Measurements from ENCODE around the gene GNG13.
"Not testable (repeated sequence)": the region's sequence is repeated elsewhere in the genome, so short reads cannot be mapped to it uniquely, and the experiment has no call there.

Gene GNG13, protein sequence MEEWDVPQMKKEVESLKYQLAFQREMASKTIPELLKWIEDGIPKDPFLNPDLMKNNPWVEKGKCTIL

DNA sequence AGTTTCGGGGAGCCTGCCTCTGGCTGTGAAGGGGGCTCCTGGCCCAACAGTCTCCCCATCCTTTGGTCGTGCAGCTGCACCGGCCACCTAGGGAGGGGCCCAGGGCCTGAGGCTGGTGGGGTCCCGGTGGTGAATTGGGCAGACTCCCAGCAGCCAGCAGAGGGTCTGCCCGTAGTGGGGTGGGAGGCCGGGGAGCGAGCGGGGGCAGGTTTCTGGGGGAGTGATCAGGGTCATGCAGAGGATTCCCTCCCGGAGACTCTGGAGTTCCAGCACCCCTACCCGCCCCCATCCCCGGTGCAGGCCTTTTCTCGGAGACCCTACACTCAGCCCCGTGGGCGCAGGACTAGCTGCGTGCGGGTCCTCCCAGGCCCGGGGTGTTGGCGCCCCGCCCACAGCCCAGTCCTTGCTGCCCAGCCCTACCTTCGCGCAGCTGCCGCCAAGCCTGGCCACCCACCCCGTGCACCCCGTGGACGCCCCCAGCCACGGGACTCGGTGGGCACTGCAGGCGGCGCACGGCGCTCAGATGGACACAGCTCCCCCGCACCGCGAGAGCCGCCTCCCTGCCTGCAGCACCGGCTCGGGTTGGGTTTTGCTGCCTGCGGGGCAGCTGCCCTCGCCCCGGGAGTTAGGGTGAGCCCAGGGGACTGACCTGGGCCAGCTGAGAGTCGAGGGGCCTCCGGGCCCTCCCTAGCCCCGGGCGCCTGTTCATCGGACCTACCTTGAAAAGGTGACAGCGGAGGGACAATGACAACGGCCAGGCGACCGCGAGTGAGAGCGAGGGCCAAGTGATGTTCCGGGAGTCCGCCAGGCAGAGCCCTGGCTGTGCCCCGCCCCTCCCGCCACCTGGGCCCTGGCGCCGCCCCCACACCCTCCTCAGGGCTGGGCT, at the start of gene GNG13:
Gene GNG13 (minus strand): TSS at position 787 of the 886 bp plus-strand sequence. CDS start 1,657 bp downstream, outside the sequence.
- no peak for DNase-seq

DNA sequence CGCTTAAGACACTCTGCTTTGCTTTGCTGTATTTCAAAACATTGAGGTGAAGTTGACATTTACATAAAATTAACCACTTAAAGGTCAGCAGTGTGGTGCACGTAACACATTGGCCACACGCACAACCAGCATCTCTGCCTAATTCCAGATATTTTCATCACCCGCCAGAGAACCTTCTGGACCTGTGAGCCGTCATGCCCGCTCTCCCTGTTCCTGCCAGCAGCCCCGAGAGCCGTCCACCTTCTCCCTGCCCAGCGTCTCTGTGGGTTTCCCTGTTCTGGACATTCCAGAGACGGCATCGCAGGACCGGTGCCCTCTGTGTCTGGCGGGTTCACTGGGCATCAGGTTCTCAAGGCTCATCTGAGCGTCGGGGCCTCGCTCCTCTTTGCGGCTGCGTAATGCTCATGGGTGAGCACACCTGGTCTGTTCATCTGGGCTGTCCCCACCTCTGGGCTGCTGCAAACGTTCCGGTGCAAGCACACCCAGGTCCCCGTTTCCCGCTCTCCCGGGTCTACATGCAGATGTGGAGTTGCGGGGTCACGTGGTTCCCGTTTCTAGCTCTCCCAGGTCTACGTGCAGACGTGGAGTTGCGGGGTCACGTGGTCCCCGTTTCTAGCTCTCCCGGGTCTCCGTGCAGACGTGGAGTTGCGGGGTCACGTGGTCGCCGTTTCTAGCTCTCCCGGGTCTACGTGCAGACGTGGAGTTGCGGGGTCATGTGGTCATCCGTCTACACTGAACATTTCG, 48.1 kb upstream of the GNG13 start:
- no peak for DNase-seq

DNA sequence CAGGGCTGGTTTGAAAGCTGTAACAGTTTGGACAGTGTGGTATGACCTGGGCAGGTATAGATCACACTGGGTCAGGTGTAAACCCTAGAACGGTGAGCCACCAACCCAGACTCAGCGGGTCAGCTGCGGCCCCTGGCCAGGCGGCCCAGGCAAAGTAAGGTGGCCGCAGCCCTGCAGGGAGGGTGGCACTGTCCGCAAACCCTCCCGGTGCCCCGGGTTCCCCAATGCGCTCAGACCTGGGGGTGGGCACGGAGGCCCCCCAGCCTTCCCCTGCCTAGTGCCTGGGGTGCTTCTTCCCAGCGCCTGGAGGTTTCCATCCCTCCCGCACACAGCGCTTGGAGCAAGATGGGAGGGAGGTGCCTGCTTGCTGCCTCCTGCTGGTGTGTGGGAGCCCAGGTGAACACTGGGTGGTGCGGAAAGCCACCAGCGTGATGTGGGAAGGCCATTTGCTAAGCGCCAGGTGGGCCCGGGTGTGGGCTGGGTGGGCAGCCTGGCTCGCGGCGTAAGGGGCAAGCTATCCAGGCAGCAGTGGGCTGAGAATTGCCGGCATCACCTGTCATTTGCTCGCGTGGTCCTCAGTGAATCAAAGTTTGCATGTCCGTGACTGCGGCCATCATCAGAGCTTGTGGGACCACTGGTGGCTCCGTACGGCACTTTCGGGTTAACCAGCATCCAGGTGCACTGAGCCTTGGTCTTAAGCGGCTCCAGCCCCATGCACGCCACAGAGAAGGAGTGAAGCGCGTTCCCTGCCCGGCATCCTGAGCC, 47.3 kb upstream of the GNG13 start:
- DNase-seq: no peak

DNA sequence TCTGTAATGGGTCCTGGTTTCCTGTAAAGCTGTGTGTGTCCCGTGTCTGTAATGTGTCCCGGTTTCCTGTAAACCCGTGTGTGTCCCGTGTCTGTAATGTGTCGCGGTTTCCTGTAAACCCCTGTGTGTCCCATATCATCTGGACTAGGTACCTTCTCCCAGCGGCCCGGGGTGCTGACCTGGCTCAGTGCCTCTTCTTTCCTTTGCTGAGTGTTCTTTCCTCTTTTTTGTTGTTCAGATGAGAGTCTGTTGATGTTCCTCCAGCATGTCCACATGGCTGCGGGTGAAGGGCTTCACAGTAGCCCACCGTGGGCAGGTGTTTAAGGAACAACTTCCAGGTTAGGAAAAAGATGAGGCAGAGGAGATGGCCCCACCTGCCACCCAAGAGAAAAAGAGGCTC, 46.6 kb upstream of the GNG13 start:
- no peak for DNase-seq

DNA sequence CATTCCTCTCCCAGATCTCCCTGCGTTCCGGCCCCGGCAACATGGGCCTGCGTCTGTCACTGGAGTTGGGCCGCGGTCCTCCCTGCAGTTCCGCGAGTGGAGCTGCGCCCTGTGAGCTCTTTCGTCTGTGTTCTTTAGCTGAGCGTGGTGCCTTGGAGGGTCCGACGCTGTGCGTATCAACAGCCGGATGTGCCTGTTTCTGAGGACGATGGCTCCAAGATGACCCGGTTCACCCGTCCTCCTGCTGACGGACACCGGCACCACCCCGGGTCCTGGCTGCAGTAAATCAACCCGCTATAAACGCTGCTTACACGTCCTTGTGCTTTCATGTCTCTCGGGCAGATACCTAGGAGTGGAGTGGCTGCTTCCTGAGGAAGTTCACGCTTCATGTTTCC, 44.8 kb upstream of the GNG13 start:
- no peak for DNase-seq

DNA sequence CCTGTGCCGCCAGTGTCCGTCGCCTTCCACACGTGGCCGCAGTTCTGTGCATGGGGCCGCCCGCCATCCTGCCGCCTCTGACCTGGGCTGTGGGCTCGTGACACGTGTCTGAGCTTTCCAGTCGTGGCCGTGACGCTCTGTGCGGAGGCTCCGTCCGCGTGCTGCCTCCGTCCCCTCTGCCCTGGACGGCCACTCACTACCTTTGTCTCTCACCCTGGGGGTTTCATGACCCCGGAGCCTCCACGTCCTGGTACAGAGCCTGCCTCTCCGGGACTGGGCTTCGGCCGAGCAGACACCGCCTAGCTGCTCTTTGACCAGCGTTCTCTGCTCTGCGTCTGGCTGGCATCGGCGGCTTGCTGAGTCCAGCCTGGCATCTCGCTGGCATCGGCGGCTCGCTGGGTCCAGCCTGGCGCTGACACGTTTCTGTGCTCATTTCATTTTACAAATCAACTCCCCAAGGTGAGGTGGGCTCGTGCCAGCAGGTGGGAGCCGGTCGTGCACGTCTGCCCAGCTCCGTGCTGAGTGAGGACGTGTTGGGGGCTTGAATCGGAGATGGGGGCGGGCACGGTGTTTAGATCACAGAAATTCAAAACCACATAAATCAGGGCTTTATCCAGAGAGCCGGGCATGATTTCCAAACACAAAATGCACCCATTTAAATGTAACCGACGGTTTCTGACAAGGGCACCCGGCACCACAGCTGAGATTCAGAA, 44.3 kb upstream of the GNG13 start:
- DNase-seq: no peak

DNA sequence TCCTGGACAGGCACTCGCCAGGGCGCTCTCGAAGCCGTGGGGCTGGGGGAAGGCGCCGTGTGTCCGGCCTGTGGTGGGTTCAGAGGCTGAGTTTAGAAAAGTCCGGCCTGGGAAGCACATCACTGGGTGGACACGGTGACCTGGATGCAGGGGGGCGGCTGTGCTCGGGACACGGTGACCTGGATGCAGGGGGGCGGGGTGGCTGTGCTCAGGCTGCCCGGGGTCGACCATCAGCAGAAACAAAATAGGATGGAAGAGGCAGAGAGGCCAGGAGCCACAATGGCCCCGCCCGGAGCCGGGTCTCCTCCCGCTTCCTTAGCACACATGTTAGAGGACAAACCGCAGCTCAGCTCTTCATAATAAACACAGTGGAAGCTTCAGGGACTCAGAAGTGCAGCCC, 43.2 kb upstream of the GNG13 start:
- no peak for DNase-seq

DNA sequence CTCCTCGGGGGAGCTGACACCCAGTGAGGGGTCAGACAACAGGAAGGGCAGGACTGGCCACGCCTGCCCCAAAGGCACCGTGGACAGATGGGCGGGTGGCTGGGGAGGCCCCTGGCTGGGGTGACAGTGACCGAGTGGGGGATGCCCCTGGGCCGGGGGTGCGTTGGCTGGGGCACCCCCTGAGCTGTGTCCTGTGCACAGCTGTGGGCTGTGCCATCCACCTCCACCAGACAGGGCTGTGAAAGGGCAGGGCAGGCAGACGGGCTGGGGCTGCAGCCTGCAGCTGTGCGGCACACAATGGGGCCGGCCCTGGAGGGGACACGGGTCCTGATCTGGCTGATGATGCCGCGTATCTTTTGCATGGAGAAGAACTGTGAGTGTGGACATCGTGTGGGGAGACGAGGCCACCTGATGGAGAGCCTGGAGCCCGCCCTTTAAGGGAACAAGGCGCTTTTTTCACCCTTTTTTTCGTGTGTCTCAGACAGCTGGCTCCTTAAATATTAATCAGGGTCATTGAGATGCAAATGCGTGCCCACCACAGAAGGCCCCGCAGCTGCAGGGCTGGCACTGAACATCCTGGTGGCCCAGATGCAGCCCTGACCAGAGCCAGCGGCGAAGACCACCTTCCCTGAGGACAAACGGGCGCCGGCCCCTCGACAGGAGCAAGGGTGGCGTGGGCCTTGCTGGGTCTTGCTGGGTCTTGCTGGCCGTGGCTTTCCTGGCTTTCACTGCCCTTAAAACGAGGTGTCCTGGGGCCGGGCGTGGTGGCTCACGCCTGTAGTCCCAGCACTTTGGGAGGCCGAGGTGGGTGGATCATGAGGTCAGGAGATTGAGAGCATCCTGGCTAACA, 42.4 kb upstream of the GNG13 start:
- DNase-seq: no peak

DNA sequence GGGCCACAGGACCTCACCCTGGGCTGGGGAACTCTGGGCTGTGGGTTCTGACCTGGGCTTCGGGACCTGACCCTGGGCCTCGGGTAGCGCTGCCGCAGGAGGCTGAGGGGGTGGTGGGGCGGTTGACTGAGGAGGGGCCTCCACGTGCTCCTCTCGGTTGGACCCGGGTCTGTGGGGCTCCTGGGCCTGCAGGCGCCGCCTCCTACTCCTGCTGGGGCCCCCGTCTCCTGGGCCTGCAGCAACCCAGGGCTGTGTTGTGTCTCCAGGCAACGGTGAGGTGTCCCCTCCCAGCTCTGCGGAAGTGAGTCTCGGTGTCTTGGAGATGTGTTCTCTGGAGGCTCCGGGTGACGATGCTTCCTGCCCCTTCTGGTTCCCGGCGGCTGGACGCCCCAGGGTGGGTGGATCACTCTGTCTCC, 41.5 kb upstream of the GNG13 start:
- DNase-seq: no peak

DNA sequence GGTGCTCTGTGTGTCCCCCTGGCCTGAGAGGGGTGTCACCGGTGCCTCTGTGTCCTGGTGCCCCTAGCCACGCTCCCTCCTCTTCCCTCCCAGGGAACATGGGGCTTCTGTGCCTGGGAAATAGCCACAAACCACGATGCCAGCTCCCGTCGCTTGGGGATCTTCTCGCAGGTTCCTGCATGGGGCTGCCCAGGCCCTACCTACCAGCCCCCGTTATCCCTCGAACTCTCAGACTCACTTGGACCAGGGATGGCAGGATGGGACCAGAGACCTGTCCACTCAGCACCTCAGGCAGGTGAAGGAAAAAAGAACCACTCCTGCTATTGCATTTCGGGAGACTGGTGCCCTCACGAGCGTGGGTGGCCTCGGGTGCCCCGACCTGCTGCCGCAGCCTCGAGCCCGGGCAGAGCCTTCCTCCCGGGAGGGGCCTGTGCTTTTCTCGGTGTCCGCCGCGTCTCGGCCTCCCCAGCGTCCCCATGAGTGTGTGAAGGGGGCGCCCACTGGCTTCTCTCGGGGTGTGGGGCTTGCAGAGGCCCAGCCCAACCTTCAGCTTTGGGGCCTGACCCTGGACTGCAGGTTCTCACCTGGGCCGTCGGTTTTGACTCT, 41.0 kb upstream of the GNG13 start:
- no peak for DNase-seq

DNA sequence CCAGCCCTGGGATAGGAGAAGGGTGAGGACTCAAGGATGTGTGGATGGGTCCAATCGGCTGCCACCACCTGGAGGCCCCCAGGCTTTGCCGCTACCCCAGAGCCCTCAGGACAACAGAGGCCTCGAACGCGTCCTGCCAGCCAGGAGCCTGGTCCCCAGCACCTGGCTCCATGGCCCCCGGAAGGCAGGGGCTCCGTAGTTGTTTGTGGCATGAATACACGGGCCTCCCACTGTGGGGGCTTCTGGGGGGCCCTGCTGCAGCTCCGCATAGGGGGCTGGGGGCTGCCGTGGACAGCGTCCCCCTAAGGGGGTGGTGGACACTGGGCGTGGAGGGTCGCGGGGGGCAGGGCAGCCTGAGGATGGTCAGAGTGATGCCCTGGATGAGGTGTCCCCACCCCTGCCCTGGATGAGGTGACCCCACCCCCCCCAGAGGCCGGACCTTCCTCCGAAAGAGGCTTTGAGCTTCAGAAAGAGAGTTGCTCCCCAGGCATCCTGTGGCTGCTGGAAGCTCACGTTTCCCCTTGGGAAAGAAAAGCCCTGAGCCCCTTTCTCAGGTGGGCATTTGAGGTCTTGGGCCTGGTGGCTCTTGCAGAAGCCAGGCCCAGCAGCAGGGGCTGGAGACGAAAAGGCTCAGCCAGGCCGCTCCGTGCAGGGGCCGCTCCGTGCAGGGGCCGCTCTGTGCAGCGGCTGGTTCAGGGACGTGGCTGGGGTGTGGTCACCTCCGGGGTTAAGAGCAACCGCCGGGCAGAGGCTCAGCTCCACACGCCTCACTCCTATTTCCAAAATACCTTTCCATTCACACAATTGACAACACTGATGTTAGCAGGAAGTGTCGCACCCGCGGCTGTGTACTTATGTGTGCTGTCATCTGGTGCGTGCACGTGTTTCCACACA, 40.3 kb upstream of the GNG13 start:
- DNase-seq: no peak

DNA sequence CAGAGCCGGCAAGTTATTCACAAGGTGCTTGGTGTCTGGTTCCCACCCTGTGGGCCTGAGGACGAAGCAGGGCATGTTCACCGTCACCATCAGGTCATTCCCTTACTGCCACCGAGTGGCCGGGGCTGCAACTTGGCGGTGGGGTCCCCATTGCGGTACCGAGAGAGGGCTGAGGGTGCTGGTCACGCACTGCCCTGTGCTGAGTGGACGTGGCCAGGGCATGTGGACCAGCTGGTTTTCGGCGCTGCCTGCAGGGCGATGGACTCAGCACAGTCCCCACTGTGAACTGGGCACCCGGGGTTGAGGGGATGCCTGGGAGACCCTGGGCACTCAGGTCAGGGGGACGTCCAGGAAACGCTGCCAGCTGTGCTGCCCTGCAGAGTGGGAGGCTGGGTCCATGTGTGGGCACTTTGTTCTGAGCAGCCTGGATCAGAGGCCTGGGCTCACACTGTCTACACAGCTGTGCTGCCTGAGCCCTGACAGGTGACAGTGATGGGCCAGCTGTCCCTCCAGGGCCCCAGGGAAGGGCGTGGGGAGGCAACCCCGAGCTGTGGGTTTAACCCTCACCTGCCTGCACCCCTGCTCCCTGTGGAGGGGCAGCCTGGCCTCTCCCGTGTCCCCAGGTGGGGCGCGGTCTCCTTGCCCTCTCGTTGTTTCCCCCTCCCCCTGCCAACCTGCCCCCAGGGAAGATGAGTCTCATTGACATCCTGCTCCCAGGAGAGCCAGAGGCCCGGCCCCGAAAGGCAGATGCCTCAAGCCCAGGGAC, 39.3 kb upstream of the GNG13 start:
- DNase-seq: no peak

DNA sequence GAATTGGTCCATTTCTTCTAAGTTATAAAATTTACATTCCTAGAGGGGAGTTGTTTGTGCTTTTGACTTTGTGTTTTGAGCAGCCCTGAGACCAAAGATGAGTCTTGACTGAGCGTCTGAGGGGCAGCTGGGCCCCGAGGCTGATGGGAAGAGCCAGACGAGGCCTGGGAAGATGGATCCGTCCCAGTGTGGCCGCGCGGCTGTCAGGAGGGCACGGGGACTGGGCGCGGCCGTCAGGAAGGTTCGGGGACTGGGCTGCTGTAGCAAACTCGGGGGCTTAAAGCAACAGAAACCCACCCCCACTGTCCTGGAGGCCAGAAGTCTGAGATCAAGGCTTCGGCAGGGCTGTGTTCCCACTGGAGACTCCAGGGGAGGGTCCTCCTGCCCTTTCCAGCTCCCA, 38.2 kb upstream of the GNG13 start:
- DNase-seq: no peak

DNA sequence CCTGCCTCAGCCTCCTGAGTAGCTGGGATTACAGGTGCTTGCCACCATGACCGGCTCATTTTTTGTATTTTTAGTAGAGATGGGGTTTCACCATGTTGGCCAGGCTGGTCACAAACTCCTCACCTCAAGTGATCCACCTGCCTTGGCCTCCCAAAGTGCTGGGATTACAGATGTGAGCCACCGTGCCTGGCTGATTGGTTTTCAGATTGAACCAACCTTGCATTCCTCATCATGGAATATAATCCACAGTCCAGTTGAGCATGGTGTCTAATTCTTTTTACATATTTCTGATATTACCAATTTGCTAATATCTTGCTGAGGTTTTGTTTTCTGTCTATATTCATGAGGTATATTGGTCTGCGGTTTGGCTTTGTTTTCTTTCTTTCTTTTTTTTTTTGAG, 36.3 kb upstream of the GNG13 start:
- not testable (repeated sequence) for DNase-seq

DNA sequence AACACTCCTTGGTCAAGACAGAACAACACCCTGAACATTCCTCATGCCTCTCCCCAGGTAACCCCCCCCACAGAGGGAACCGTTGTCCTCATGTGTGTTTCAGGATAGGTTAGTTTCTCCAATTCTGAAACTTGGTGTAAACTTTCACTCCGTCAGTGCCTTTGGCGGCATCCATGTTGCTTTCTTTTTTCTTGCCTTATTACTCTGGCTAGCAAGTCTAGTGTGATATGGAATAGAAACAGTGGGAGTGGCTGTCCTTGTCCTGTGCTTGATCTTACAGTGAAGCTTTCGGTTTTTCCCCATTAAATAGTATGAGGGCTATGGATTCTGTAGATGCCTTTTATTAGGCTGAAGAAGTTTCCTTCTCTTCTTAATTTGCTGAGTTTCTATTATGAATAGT, 35.7 kb upstream of the GNG13 start:
- no peak for DNase-seq

DNA sequence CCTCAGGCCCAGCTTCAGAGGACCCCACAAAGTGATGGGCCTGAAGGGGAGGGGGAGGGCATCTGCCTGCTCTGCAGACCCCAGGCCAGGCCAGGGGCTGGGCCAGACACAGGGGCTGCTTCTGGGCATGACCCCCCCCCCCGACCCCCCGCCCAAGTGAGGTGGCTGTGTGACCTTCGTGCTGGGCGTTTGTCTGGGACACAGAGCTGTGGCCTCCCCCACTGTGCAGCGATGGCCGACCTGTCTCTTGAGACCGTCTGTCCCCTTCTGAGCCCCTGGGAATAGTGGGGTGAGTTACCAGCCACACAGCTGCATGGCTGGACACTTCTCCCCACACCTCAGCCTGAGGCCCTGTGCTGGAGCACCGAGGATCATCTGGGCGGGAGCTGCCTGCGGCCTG, 34.8 kb upstream of the GNG13 start:
- DNase-seq: no peak

DNA sequence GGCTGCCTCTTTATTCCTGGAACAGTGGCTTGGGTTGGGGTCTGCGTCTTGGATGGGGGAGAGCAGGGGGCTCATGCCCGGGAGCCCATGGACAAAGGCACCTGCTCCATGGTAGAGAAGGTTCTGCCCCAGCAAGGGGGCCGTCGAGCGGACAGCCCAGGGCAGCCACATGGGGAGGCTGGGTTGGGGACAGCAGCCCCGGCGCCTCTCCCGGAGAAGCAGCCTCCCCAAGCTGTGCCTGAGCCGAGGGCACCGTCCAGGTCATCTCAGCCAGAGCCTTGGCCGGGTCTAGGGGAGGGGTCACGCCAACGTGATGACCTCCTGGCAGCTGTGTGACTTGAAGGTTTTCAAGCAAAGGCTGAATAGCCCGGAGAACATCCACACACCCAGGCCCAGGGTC, 32.9 kb upstream of the GNG13 start:
- DNase-seq: no peak

DNA sequence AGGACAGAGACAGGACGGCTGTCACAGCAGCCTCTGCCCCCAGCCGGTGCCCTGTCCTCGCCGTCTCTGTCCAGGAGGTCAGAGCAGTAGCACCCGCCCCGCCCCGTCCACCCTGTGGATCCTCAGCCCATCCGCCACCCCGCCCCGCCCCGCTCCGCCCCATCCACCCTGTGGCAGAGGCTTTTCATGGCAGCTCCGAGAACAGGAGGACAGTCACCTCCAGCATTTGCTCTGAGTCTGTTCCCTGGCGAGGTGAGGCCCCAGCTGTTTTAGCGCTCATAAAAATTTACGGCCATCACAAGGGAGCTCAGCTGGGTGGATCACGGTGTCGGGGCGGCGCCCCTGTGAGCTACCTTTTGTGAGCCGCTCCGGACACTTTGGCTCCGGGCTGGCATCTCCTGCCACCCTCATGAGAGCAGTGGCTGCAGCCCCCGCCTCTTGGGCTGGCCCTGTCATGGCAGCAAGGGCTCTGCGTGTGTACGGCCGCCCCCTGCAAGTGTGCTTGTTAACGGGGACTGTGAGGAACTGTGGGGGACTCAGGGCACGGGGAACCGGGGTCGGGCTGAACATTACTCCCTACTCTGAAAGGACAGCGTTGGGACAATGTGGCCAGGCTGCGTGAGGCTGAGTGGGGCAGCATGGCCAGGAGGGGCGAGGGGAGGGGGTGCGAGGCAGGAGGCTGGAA, 32.3 kb upstream of the GNG13 start:
- no peak for DNase-seq
